OCI-LY1 (cell line): ENCODE data around the gene LIPH.

ENCODE experiments used
- H2AFZ ChIP-seq: fragments of 200-600 bp; sonication (generic), shearing (Covaris generic); 2 replicates; pipeline ENCODE4 v1.6.0; 2014; ENCODE audit warnings: antibody characterized with exemption, mild to moderate bottlenecking, low read length
- H3F3A ChIP-seq: fragments of 200-600 bp; sonication (generic), shearing (Covaris generic); 2 replicates; pipeline ENCODE4 v1.6.0; 2014; ENCODE audit warnings: mild to moderate bottlenecking, antibody characterized with exemption, low read length, moderate library complexity; ENCODE audit not compliant: insufficient read depth
- H3K27ac ChIP-seq: fragments of 200-600 bp; sonication (generic); 2 replicates; pipeline ENCODE4 v1.5.1; 2014; ENCODE audit warnings: low read length, mixed run types, mild to moderate bottlenecking, low read depth; ENCODE audit not compliant: poor library complexity, severe bottlenecking
- H3K27me3 ChIP-seq: fragments of 200-600 bp; sonication (generic); 2 replicates; pipeline ENCODE4 v1.6.0; 2014; ENCODE audit warnings: antibody characterized with exemption, mild to moderate bottlenecking, low read length, moderate library complexity; ENCODE audit not compliant: insufficient read depth
- H3K36me3 ChIP-seq: fragments of 200-600 bp; sonication (generic); 2 replicates; pipeline ENCODE4 v1.6.1; 2014; ENCODE audit warnings: mild to moderate bottlenecking, antibody characterized with exemption, low read length, moderate library complexity, mixed read lengths; ENCODE audit not compliant: insufficient read depth
- H3K4me1 ChIP-seq: fragments of 200-600 bp; sonication (generic); 2 replicates; pipeline ENCODE4 v1.5.1; 2014; ENCODE audit warnings: mild to moderate bottlenecking, low read length, moderate library complexity; ENCODE audit not compliant: insufficient read depth, severe bottlenecking
- H3K4me2 ChIP-seq: fragments of 200-600 bp; sonication (generic), shearing (Covaris generic); 2 replicates; pipeline ENCODE4 v1.6.1; 2014; ENCODE audit warnings: low read length
- H3K4me3 ChIP-seq: fragments of 200-600 bp; sonication (generic); 2 replicates; pipeline ENCODE4 v1.5.1; 2014; ENCODE audit warnings: low read length, low read depth, mild to moderate bottlenecking, mixed read lengths; ENCODE audit not compliant: poor library complexity, severe bottlenecking
- H3K79me2 ChIP-seq: fragments of 200-600 bp; shearing (Covaris generic); 2 replicates; pipeline ENCODE4 v1.6.1; 2016; ENCODE audit warnings: mixed run types, low read length, mixed read lengths; ENCODE audit not compliant: insufficient read depth
- H3K9ac ChIP-seq: fragments of 200-600 bp; sonication (generic), shearing (Covaris generic); 2 replicates; pipeline ENCODE4 v1.6.1; 2014; ENCODE audit warnings: mild to moderate bottlenecking, low read length, mixed read lengths
- H3K9me2 ChIP-seq: fragments of 200-600 bp; sonication (generic), shearing (Covaris generic); 2 replicates; pipeline ENCODE4 v1.6.1; 2014; ENCODE audit warnings: low read depth, mild to moderate bottlenecking, low read length, mixed read lengths
- H3K9me3 ChIP-seq: fragments of 200-600 bp; shearing (Covaris generic); 2 replicates; pipeline ENCODE4 v1.6.1; 2014; ENCODE audit warnings: low read length, mixed read lengths
- H4K20me1 ChIP-seq: fragments of 200-600 bp; sonication (generic), shearing (Covaris generic); 2 replicates; pipeline ENCODE4 v1.6.0; 2016; ENCODE audit warnings: mild to moderate bottlenecking, low read length; ENCODE audit not compliant: insufficient read depth
- CTCF ChIP-seq: fragments of 200-600 bp; sonication (generic), shearing (Covaris generic); IDR thresholded peaks from 2 replicates; pipeline ENCODE4 v1.5.1; 2017; ENCODE audit warnings: mild to moderate bottlenecking, antibody characterized with exemption, low read length, moderate library complexity, mixed read lengths
- EZH2 ChIP-seq: fragments of 200-600 bp; sonication (generic), shearing (Covaris generic); IDR thresholded peaks from 2 replicates; pipeline ENCODE4 v1.8.0; 2017; ENCODE audit warnings: borderline replicate concordance, mixed run types, mild to moderate bottlenecking, antibody characterized with exemption, low read length, moderate library complexity, mixed read lengths

Gene LIPH

GRCh38 chr3:185561958-185562357 is 9.6 kb upstream of the LIPH start:
- H4K20me1 ChIP-seq: no peaks in the 10 kb centered on the region
- no peak overlapping the region for H2AFZ ChIP-seq
- no peaks in the 10 kb centered on the region for H3K9me2 ChIP-seq
- no peaks in the 10 kb centered on the region for H3K36me3 ChIP-seq
- H3K9ac ChIP-seq: no peak overlapping the region
- no peak overlapping the region for H3K4me3 ChIP-seq
- peaks cover 5% of the 10 kb centered on the region; the same call in 1 of the 2 replicates for H3K27me3 ChIP-seq
- H3K4me2 ChIP-seq: no peak overlapping the region
- no peaks in the 10 kb centered on the region for H3K79me2 ChIP-seq
- H3K27ac ChIP-seq: no peak overlapping the region
- no peak for TF ChIP-seq CTCF
- TF ChIP-seq EZH2: no peak
- H3K9me3 ChIP-seq: no peaks in the 10 kb centered on the region
- no peaks in the 10 kb centered on the region for H3F3A ChIP-seq
- peaks cover 9% of the 10 kb centered on the region for H3K4me1 ChIP-seq

- no peak overlapping the region for H3K27ac ChIP-seq
- H2AFZ ChIP-seq: no peak overlapping the region
- H3K79me2 ChIP-seq: no peaks in the 10 kb centered on the region
- no peaks in the 10 kb centered on the region for H3K9me2 ChIP-seq
- no peaks in the 10 kb centered on the region for H3K9me3 ChIP-seq
- no peak overlapping the region for H3K4me3 ChIP-seq
- peaks cover 5% of the 10 kb centered on the region; the same call in 1 of the 2 replicates for H3K27me3 ChIP-seq
- TF ChIP-seq CTCF (no peak), EZH2 (no peak)
- H3K36me3 ChIP-seq: no peaks in the 10 kb centered on the region
- peaks cover 9% of the 10 kb centered on the region for H3K4me1 ChIP-seq
- H3F3A ChIP-seq: no peaks in the 10 kb centered on the region
- H3K9ac ChIP-seq: no peak overlapping the region
- H4K20me1 ChIP-seq: no peaks in the 10 kb centered on the region
- H3K4me2 ChIP-seq: no peak overlapping the region
Observed at GRCh38 chr3:185561374-185561943, 9.1 kb upstream of the LIPH start.

- Histone ChIP-seq H3K4me2 (no peak overlapping the region), H3K27ac (no peak overlapping the region), H3K9me3 (no peaks in the 10 kb centered on the region), H3K4me1 (peaks cover 9% of the 10 kb centered on the region), H2AFZ (no peak overlapping the region), H3K9me2 (no peaks in the 10 kb centered on the region), H3K9ac (no peak overlapping the region), H3K36me3 (no peaks in the 10 kb centered on the region), H4K20me1 (no peaks in the 10 kb centered on the region), H3K79me2 (no peaks in the 10 kb centered on the region), H3K27me3 (peaks cover 5% of the 10 kb centered on the region; the same call in 1 of the 2 replicates), H3F3A (no peaks in the 10 kb centered on the region), H3K4me3 (no peak overlapping the region)
- TF ChIP-seq EZH2 (no peak), CTCF (no peak)
Observed at GRCh38 chr3:185560676-185561075, 8.3 kb upstream of the LIPH start.
